Esophagus mucosa (tissue), 1 donor: ENCODE measurements around the gene IGF2. TPM values are rescaled to one million over a fixed set of nuclear protein-coding genes. Genes with fewer than 3 reads are reported as not detected.
"Not testable (repeated sequence)": the region's sequence is repeated elsewhere in the genome, so short reads cannot be mapped to it uniquely, and the experiment has no call there.

Experiments used
- ATAC-seq: fragments of 200-7000 bp; cut with Tn5 transposase; one replicate; pipeline ENCODE4 v1.9.1; 2020
- total RNA-seq: library from RNA; stranded (reverse); gene quantifications from one replicate; pipeline ENCODE4 v1.2.4, GENCODE V29; 2023
- donor health status: DM: yes; HTN: yes; CAD: no.

IGF2 gene
- total RNA-seq, 1 donor from 2014 or later, result 1.6 TPM

DNA sequence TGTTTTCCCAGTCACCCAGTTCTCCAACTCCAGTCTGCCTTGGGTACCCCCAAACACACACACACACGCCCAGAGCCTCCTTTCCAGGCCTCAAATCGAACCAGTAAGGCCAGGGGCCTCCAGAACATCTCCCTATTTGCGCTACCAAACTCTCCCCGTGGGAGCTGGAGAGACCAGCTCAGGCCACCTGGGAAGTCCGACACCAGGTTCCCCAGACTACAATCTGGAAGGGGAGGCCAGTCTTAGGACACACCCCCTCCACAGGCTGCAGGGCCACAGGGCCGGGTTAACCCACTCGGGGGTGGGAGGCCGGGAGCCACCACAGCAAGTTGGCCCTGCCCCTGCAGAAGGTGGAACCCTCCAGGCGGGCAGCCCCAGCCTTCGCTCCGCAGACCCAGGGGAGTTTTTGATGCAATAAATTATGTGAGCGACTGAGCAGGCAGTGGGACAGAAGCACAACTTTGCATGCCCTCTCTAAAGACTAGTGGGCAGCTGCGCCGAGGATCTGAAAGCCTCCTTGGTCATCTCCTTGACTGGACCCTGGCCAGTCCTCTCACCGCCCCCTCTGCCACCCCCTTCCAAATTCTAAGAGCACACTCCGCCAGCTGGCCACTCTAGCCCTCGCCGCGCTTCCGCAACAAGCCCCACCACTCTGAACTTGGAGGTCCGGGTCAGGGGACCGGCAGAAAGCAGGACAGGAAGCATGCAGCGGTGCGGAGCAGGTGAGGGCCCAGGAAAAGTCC, 2.8 kb downstream of the IGF2 start:
- ATAC-seq, result no peak

DNA sequence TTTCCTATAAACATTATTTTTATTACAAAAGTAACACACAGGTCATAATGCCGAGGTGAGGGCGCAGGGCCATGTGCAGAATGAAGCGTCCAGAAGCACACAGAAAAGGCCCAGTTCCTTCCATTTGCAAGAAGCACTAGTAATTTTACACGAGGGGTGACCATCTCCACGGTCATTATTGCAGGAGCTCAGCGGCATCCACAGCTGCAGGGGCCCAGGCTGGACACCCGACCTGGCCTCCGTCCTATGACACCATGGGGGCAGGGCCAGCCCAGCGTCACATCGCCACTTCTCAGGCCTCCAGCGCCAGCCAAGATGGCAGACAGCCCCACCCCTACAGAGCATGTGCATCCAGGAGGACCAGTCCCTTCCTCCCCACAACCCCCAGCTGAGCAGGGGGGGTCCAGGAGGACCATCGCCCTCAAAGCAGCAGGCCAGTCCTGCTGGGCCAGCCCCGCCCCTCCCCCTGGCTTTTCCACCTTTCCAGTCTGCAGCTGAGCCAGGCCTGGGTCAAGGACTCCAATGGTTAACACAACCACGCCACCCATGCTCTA, 3.5 kb downstream of the IGF2 start:
- ATAC-seq, result no peak

DNA sequence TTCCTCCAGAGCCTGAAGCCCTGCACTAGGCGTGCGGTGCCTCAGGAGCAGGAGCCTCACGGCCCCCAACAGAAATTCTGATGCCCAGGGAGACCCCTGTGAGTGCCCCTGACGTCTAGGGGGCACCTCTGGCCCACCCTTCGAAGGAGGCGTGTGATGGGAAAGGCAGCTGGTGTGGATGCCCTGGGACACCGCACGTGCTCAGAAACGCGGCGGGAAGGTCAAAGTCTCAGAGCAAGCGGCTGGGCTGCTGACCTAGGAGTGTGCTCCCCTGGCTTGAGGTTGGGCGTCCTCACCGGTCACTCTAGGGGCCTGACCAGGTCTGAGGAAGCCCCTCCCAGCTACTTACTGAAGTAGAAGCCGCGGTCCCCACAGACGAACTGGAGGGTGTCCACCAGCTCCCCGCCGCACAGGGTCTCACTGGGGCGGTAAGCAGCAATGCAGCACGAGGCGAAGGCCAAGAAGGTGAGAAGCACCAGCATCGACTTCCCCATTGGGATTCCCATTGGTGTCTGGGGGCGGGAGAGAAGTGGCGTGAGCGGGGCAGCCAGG, 4.1 kb downstream of the IGF2 start:
- ATAC-seq, result no peak

DNA sequence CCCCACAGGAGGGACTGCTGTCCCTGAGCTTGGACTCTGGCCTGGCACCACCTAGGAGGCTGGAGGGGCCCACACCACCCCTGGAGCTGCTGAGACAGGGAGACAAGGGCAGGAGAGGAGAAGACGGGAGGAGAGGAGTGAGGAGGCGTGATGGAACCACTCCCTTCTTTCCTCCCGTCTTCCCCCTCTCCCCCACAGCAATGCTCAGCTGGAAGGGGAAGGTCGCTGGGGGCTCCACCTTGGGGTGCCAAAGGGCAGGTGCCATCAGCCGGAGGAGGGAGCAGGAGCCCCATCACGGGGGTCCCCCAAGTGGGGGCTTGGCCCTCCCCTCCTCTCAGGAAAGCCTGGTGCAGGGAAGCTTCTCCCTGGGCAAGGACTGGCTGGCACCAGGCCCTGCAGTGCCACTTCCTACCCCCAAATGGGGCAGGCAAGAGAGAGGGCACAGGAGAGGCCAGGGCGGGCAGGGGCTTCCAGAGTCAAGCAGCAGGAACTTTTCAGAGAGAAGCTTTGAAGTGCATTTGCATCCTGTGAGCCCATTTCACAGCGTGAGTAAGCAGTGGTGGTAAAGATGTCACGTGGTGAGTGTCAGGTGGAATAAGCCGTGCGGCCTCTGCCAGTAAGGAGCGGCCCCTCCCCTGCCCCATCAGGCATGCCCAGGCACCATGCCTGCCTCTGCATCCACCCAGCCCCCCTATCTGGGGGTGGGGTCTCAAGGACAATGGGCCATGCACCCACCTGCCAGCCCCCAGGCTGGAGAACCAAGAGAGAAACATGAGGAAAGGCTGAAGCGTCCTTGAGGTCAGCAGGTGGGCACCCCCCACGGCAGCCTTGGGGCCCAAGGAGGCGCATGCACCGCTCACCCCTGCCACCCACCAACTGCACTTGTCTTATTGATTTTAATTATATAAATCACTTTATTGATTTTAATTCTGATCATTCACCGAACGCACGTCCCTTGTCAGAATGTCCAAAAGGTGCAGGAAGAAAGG, 4.9 kb downstream of the IGF2 start:
- no peak for ATAC-seq

DNA sequence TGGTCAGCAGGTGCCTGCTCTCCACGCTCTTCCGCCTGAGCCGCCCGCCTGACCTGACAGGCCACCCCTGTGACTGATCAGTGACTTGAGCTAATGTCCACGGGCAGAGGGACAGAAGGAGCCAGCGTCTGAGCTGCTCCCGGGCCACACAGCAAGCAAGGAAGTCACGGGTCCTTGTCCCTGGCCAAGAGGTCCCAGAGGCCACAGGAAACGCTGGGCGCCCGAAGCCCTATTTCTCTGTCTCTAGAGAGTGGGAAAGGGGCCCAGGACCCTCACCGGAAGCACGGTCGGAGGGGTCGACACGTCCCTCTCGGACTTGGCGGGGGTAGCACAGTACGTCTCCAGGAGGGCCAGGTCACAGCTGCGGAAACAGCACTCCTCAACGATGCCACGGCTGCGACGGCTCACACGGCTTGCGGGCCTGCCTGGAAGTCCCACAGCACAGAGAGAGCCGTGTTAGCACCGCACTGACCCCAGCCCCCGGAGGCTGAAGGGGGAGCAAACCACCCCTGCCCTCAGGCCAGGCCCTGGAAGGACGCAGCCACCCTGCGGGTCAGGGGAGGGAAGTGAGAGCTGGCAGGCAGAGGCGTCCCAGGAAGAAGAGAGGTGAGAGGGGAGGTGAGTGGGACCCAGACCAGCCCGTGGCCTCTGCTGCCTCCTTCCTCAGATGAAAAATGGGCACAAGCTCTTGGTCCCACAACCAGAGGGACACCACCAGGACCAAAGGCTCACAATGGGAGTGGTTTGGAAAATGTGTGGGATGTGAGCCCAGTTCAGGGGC, 5.8 kb downstream of the IGF2 start:
- ATAC-seq, result no peak

DNA sequence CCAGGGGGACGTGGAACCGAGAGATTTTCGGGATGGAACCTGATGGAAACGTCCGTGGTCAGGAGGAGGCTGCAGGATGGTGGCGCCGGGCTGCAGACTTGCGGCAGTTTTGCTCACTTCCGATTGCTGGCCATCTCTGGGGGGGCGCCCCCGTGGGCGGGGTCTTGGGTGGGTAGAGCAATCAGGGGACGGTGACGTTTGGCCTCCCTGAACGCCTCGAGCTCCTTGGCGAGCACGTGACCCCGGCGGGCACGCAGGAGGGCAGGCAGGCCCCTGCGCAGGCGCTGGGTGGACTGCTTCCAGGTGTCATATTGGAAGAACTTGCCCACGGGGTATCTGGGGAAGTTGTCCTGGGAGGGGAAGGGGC, 6.3 kb downstream of the IGF2 start:
- ATAC-seq, result no peak

DNA sequence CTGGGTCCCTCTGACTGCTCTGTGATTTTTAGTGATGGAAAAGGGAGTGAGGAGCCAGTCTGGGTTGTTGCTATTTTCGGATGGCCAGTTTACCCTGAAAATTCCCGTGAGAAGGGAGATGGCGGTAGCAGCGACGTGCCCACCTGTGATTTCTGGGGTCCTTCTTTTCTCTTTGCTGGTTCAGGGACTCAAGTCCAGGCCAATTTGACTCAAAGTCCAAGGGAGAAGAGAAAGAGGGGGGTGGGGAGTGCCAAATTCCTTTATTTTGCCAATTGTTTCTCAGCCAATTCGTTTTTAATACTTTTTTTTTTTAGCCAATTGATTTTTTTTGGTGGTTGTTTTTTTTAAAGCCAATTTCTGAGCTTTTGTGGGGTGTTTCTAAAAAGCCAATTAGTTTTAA, 6.9 kb downstream of the IGF2 start:
- no peak for ATAC-seq

DNA sequence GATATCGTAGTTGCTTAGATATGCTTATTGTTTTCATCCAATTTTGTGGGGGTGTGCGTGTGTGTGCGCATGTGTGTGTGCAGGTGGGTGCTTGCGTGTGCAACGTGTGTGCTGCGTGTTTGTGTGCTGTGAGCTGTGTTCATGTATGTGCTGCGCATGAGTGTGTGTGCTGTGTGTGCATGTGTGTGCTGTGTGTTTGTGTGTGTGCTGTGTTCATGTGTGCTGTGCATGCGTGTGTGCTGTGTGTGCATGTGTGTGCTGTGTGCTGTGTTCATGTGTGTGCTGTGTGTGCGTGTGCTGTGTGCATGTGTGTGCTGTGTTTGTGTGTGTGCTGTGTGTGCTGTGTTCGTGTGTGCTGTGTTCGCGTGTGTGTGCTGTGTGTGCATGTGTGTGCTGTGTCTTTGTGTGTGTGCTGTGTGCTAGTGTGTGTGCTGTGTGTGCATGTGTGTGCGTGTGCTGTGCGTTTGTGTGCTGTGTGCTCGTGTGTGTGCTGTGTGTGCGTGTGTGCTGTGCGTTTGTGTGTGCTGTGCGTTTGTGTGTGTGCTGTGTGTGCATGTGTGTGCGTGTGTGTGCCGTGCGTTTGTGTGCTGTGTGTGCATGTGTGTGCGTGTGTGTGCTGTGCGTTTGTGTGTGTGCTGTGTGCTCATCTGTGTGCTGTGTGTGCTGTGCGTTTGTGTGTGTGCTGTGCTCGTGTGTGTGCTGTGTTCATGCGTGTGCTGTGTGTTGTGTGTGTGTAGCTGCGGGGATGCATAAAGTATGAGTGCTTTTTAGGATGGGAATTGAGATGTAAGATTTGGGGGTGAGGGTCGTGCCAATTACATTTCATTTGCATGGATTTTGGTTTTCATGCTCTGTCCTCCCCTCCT, 7.6 kb downstream of the IGF2 start:
- no peak for ATAC-seq

DNA sequence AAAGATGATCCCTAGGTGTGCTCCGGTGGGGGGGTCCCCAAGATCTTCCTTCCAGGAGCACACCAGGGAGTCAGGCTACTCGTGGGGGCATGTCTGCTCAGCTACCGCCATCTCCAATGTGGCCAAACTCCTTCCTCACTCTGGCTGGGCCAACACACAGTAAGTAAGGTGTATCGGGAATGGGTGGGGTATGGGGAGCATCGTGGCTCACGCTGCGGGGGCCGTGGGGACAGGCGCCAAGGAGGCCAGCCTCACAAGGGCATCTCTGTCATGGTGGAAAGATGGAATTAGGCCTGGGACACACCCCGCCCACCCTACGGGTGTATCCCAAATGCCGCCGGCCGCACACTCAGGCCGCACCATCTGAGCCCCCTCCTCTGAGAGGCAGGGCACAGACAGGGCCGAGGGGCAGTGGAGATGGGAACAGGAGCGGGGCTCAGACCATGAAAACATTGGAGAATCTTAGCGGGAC, 8.3 kb downstream of the IGF2 start:
- no peak for ATAC-seq

DNA sequence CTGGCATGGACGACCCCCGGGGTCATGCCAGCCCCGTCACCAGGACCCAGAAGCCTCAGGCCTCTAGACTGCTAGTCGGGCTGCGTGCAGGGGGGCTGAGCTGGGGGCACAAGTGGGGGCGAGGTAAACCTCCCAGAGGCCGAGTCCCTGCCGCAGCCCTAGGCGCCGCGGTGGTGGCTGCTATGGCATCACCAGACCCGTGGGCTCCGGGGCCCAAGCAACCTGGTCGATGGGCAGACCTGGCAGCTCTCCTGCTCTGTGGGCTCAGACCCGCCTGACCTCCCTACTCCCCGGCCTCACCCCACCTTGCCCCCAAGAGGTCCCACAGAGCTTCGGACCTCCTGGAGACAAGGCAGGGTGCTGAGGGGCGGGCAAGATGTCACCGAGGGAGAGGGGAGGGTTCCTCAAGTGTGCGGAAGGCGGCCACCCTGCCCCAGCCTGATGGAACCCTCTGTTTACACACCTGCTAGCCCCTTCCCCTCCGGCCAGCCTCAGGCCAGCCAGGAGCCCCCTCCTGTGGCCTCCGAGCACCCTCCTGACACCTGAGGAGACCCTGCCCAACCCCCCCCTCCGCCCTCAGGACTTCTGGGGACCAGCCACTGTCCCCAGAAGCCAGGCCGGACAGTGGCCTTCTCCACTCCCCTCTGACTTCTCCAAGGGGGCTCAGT, 9.4 kb downstream of the IGF2 start:
- ATAC-seq, result no peak

DNA sequence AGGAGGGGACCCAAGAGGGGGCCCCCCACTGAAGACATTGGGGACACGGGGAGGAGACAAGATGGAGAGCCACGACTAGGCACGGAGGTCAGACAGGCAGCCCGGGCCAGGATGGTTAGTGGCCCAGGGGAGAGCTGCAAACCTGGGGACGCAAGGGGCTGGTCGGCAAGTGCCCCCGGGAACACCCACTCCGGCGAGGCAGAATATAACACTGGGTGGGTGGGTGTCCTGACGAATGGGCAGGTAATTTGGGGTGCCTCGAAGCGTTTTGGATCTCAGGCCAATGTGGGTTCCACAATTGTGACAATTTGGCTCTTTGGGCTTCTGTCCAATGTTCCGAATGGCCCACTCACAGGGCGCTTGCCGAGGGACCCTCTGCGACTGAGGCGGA, 9.9 kb downstream of the IGF2 start:
- no peak for ATAC-seq

DNA sequence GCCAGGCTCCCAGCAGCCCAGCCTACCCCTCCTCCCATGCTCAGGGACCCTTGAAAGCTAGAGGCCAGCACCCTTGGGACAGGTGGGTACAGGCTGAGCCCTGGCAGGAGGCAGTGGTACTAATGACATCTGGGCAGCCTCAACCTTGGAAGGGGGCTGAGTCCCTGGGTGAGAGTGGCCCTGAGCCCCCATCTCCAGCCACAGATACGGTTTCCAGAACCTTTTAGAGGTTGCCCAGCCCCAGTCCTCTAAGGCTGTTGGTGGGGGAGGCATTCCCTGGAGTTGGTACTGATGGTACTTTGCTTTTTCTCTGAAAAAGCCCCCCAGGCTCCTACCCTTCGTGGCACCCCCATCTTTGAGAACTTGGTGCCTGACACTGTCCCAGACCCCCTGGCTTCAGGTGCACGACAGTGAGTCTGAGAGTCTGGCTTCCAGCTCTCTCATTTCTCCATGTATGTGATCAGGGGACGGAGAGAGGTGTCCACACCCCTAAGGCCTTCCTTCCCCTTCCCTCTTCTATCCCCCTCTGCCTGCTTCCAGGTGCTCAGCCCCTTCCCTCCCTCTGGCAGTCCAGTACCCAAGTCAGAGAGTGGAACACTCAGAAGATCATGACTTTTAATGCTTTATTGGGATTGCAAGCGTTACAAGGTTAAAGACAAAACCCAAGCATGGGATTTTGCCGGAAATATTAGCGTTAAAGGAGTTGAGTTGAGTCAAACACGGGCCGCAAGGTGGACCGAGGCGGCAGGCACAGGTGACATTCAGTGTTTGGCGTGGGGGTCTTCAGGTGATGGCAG, 10.5 kb downstream of the IGF2 start:
- ATAC-seq, result no peak

DNA sequence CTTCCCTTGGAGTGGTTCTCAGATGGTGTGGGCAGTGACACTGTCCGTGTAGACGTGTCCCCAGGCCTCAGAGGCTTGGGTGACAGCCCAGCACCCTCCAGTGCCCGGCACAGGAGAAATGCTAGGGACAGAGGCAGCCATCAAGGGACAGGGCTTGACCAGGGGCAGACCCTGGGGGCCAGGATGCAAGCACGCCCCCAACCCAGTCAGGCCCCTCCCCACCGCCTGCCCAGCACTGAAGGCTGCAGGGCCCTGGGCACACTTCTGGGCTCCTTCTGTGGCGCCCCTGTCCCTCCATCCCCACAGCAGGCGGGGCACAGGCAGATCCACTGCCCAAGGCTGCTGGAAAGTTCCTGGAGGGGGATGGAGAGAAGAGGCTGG, 11.1 kb downstream of the IGF2 start:
- no peak for ATAC-seq

DNA sequence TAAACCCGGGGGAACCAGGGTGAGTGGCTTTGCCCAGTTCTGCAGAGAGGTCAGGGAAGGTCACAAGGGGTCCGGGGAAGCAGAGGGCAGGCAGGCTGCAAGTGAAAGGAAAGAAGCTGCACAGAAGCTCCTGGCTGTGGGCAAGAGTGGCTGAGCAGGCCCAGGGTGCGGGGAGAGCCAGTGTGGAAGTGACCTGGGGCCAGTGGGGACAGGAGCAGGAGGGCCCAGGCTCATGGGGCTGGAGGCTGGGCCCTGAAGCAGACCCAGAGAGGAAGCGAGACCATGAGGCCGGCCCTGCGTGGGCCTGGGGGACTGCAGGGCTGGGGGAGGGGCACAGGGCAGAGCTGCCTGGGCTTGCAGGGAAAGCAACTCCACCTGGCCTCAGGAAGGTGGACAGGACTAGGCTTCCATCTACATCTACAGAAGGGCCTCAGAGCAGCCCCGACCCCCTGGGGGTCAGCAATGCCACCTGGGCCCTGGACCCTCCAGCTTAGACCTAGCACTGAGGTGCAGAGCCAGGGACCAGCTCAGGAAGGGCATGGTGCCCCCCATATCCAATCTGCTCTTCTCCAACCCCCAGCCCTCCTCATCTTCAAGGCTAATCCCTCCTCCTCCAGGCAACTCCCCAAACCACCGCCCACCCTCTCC, 11.6 kb downstream of the IGF2 start:
- no peak for ATAC-seq

DNA sequence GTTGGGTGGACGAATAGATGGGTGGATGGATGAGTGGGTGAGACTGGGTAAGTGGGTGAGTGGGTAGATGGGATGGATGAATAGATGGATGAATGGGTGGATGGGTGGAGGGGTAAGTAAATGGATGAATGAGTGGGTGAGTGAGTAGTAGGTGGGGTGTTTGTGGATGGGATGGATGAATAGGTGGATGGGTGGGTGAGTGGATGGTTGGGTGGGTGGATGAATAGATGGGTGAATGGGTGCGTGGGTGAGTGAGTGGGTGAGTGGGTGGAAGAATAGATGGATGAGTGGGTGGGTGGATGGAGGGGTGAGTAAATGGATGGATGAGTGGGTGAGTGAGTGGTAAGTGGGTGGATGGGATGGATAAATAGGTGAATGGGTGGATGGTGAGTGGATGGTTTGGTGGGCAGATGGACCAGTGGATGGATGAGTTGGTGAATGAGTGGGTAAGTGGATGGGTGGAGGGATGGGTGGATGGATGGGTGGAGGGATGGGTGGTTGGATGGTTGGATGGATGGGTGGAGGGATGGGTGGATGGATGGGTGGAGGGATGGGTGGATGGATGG, 12.6 kb downstream of the IGF2 start:
- ATAC-seq, result no peak

DNA sequence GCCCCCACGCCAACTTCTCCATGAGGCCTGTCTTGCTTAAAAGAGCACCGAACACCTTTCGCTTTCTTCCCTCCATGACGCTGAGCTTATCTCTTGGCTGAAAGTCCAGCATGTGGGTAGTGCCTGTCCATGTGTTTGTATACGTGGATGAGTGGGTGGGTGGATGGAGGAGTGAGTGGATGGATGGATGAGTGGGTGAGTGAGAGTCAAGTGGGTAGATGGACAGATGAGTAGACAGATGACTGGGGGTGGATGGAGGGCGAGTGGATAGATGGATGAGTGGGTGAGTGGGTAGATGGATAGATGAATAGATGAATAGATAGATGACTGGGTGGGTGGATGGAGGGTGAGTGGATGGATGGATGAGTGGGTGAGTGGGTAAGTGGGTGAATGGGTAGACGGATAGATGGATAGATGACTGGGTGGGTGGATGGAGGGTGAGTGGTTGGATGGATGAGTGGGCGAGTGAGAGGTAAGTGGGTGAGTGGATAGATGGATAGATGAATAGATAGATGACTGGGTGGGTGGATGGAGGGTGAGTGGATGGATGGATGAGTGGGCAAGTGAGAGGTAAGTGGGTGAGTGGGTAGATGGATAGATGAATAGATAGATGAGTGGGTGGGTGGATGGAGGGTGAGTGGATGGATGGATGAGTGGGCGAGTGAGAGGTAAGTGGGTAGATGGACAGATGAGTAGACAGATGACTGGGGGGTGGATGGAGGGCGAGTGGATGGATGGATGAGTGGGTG, 14.3 kb downstream of the IGF2 start:
- ATAC-seq, result not testable (repeated sequence)

DNA sequence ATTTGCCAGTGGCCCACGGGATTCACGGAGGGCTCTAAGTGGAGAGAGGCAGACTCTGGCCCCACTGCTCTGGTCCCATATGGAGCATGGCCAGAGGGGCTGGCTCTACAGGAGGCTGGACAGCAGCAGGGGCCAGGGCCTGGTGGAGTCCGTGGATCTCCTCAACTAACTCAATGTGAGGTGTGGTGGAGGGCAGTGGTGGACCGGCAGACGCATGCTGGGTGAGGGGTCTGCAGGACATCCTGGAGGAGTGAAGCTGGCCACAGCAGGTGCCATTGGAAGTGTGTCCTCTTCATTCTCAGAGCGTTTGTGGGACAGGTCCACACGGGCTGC, 15.6 kb downstream of the IGF2 start:
- no peak for ATAC-seq

DNA sequence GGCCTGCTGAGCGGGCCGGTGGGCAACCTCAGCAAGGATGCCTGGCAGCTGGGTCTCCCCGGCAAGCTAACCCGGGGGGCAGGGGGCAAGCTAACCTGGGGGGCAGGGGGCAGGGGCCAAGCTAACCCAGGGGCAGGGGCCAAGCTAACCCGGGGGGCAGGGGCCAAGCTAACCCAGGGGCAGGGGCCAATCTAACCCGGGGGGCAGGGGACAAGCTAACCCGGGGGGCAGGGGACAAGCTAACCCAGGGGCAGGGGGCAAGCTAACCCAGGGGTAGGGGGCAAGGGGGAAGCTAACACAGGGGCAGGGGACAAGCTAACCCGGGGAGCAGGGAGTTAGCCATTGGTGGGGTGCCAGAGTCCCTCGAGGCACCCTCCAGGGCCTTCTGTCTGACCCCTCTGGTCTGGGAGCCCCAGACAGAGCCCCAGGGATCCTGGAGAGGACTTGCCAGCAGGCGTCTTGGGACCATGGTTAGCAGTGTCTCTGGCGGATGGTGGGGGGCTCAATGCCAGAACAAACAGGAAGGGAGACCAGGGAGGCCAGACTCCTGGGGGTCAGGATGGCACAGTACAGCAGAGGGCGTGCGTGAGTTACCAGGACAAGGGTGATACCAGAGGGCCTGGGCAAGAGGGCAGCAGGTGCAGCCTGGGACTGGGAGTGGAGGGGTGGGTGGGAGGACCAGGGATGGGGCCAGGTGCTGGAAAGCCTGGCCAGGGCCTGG, 16.1 kb downstream of the IGF2 start:
- ATAC-seq, result no peak
